Mammary epithelial cell (primary cell): ENCODE data around the gene EFHD2.

Experiments
- CTCF ChIP-seq, 2 donors: IDR thresholded peaks in 1 of 2; conservative IDR thresholded peaks in 1 of 2; 2 replicates each; pipeline ENCODE4 v1.5.1; 2011 to 2012; ENCODE audit warnings: inconsistent platforms in 2 of 2, low read length in 2 of 2, mild to moderate bottlenecking in 2 of 2, control low read depth in 1 of 2, low read depth in 1 of 2; ENCODE audit not compliant: insufficient read depth in 1 of 2; ENCODE audit errors: extremely low read depth in 1 of 2
- EZH2 ChIP-seq: IDR thresholded peaks from 2 replicates; pipeline ENCODE4 v1.6.1; 2012; ENCODE audit warnings: low read length, inconsistent platforms, borderline replicate concordance

GRCh38 chr1:15381805-15382204 lies 27.9 kb upstream of the EFHD2 start:
- TF ChIP-seq CTCF (conservative IDR thresholded peaks at IDR 0.05 in 1 of 2, IDR thresholded peaks at IDR 0.05 in 1 of 2; ENCODE audit: extremely low read depth in 1 of 2, insufficient read depth in 1 of 2, low read depth in 1 of 2, low read length in 2 of 2) (no peak), EZH2 (no peak)
